ENCODE data around the gene REG4. TPM values are rescaled to one million over a fixed set of nuclear protein-coding genes. Genes with fewer than 3 reads are reported as not detected.

The REG4 gene
- total RNA-seq, 1 experiment from 2014 or later, result not detected

DNA sequence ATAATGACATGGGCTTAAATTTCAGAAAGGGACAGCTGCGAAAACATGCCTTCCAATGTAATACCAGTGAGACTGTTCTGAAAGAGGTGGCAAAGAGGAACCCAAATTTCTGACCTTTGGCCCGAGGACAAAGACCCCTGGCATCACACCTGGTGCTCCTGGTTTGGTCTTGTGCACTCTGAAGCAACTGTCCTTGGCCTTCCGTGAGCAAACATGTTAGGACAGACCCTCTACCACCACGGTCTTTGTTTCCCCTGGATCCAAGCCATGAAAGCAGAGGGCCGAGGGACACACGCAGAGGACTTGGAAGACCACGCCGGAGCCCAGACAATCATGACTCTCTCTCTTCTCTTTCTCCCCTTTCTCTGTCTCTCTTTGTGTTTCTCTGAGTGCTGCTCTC lies 6.0 kb downstream of the REG4 start:
- Mint-ChIP-seq H3K4me1 (ENCODE audit: insufficient read depth, unreplicated experiment) (no peaks in the 10 kb centered on the region), H3K27me3 (ENCODE audit: insufficient read depth, unreplicated experiment) (peaks cover 40% of the 10 kb centered on the region), H3K36me3 (ENCODE audit: insufficient read depth, unreplicated experiment) (no peaks in the 10 kb centered on the region), H3K27ac (ENCODE audit: low read depth, unreplicated experiment) (no peak overlapping the region), H3K4me3 (ENCODE audit: unreplicated experiment) (no peak overlapping the region), H3K9me3 (ENCODE audit: unreplicated experiment) (no peaks in the 10 kb centered on the region)
- intact Hi-C loops (cut with micrococcal nuclease), result loop anchor here (5.0 kb wide), 1 partner anchor 342 kb away; no protein-coding TSS in a partner anchor
- DNase-seq (ENCODE audit: unreplicated experiment), result no peak
- TF ChIP-seq, protein P1, sequence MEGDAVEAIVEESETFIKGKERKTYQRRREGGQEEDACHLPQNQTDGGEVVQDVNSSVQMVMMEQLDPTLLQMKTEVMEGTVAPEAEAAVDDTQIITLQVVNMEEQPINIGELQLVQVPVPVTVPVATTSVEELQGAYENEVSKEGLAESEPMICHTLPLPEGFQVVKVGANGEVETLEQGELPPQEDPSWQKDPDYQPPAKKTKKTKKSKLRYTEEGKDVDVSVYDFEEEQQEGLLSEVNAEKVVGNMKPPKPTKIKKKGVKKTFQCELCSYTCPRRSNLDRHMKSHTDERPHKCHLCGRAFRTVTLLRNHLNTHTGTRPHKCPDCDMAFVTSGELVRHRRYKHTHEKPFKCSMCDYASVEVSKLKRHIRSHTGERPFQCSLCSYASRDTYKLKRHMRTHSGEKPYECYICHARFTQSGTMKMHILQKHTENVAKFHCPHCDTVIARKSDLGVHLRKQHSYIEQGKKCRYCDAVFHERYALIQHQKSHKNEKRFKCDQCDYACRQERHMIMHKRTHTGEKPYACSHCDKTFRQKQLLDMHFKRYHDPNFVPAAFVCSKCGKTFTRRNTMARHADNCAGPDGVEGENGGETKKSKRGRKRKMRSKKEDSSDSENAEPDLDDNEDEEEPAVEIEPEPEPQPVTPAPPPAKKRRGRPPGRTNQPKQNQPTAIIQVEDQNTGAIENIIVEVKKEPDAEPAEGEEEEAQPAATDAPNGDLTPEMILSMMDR (IDR thresholded peaks at IDR 0.05; ENCODE audit: unreplicated experiment), result no peak
- POLR2A ChIA-PET, result no interaction called here
- BruUV-seq (replicated peaks), result no TSS peak
- CTCF ChIA-PET, result interaction anchor here (0.7 kb wide), 1 partner anchor 64 kb away, joined by 5 read pairs; no protein-coding TSS in a partner anchor

- ChIA-PET CTCF (interaction anchor here (0.6 to 2.6 kb wide), 2 partner anchors 9 to 127 kb away, joined by 3 to 9 read pairs; no protein-coding TSS in a partner anchor), POLR2A (no interaction called here)
- Mint-ChIP-seq H3K27ac (ENCODE audit: low read depth, unreplicated experiment) (no peak overlapping the region), H3K27me3 (ENCODE audit: insufficient read depth, unreplicated experiment) (peaks cover 2% of the 10 kb centered on the region), H3K36me3 (ENCODE audit: insufficient read depth, unreplicated experiment) (no peaks in the 10 kb centered on the region), H3K9me3 (ENCODE audit: unreplicated experiment) (no peaks in the 10 kb centered on the region), H3K4me1 (ENCODE audit: insufficient read depth, unreplicated experiment) (peaks cover 6% of the 10 kb centered on the region), H3K4me3 (ENCODE audit: unreplicated experiment) (no peak overlapping the region)
- BruUV-seq (replicated peaks), result no TSS peak
- intact Hi-C loops (cut with micrococcal nuclease), result no loop called here
- no peak for DNase-seq (ENCODE audit: unreplicated experiment)
- TF ChIP-seq, protein P1 (IDR thresholded peaks at IDR 0.05; ENCODE audit: unreplicated experiment), result no peak
Observed at GRCh38 chr1:119799599-119800177, 11.6 kb downstream of the REG4 start.

DNA sequence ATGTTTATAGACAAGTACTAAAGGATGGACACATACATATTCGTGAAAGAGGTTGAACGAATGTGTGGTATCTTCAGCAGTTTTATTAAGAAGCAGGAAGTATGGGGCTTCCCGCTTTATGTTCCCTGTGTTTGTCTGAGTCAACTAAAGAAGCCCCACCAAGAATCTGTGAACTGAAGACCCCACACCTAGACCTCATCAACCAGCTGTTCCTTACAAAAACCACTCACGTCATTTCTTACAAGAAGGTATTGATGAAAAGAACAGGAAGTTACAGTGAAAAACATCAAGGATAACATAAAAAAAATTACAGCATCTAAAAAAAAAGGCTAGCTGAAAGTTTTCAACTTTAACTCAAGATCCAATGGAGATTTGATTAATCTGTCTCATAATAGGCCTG lies 12.3 kb downstream of the REG4 start:
- no peak for DNase-seq (ENCODE audit: unreplicated experiment)
- ChIA-PET CTCF (interaction anchor here (0.6 to 2.6 kb wide), 2 partner anchors 10 to 128 kb away, joined by 3 to 9 read pairs; no protein-coding TSS in a partner anchor), POLR2A (no interaction called here)
- no peak overlapping the region for H3K4me3 Mint-ChIP-seq (ENCODE audit: unreplicated experiment)
- no peaks in the 10 kb centered on the region for H3K27me3 Mint-ChIP-seq (ENCODE audit: insufficient read depth, unreplicated experiment)
- H3K27ac Mint-ChIP-seq (ENCODE audit: low read depth, unreplicated experiment), result no peak overlapping the region
- TF ChIP-seq, protein P1 (IDR thresholded peaks at IDR 0.05; ENCODE audit: unreplicated experiment), result no peak
- H3K36me3 Mint-ChIP-seq (ENCODE audit: insufficient read depth, unreplicated experiment), result no peaks in the 10 kb centered on the region
- H3K4me1 Mint-ChIP-seq (ENCODE audit: insufficient read depth, unreplicated experiment), result peaks cover 6% of the 10 kb centered on the region
- intact Hi-C loops (cut with micrococcal nuclease), result no loop called here
- BruUV-seq (replicated peaks), result no TSS peak
- H3K9me3 Mint-ChIP-seq (ENCODE audit: unreplicated experiment), result no peaks in the 10 kb centered on the region

DNA sequence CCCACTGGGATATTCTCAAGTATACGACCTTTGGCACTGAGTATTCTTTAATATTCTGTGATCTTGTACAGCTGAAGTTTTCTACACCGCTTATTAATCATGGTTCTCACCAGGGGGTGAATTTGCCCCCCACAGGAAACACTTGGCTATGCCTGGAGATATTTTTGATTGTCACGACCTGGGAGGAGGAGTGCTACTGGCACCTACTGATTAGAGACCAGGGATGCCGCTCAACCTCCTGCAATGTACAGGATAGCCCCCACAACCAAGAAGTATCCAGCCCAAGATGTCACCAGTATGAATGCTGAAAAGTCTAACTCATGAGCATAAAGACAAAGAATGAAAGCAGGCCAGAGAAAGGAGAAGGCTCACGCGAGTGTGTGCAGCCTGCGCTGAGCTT lies 13.7 kb downstream of the REG4 start:
- Mint-ChIP-seq H3K4me1 (ENCODE audit: insufficient read depth, unreplicated experiment) (peaks cover 6% of the 10 kb centered on the region), H3K4me3 (ENCODE audit: unreplicated experiment) (no peak overlapping the region), H3K27me3 (ENCODE audit: insufficient read depth, unreplicated experiment) (no peaks in the 10 kb centered on the region), H3K27ac (ENCODE audit: low read depth, unreplicated experiment) (no peak overlapping the region), H3K9me3 (ENCODE audit: unreplicated experiment) (no peaks in the 10 kb centered on the region), H3K36me3 (ENCODE audit: insufficient read depth, unreplicated experiment) (no peaks in the 10 kb centered on the region)
- no TSS peak for BruUV-seq (replicated peaks)
- POLR2A ChIA-PET, result no interaction called here
- CTCF ChIA-PET, result interaction anchor here (0.7 to 3.0 kb wide), 2 partner anchors 9 to 11 kb away, joined by 3 to 12 read pairs; no protein-coding TSS in a partner anchor
- DNase-seq (ENCODE audit: unreplicated experiment), result no peak
- intact Hi-C loops (cut with micrococcal nuclease), result no loop called here
- TF ChIP-seq, protein P1 (IDR thresholded peaks at IDR 0.05; ENCODE audit: unreplicated experiment), result no peak
